Hepatocyte (in vitro differentiated cells): ENCODE results near the gene ZNF195.
"Not testable (repeated sequence)": the region's sequence is repeated elsewhere in the genome, so short reads cannot be mapped to it uniquely, and the experiment has no call there.

Experiments used
- CTCF ChIP-seq: fragments of 200-600 bp; sonication (generic); IDR thresholded peaks from 2 replicates; pipeline ENCODE4 v1.5.1; 2016; ENCODE audit warnings: antibody characterized with exemption, mild to moderate bottlenecking; ENCODE audit not compliant: poor library complexity
- EZH2 ChIP-seq: fragments of 200-600 bp; sonication (generic); IDR thresholded peaks from 2 replicates; pipeline ENCODE4 v1.6.1; 2016; ENCODE audit warnings: antibody characterized with exemption, mild to moderate bottlenecking, borderline replicate concordance

- not testable (repeated sequence) for TF ChIP-seq CTCF, EZH2
These were observed 29.2 kb upstream of the ZNF195 start for GRCh38 chr11:3408058-3408605.
